Endodermal cell (in vitro differentiated cells): ENCODE measurements around the gene E2F2. TPM values are rescaled to one million over a fixed set of nuclear protein-coding genes. Genes with fewer than 3 reads are reported as not detected.

Experiments used
- DNase-seq: peaks from one replicate; pipeline ENCODE4 v3.0.0-alpha.2; 2017
- H3K27ac ChIP-seq: 2 replicates; pipeline ENCODE4 v1.5.1; 2013; ENCODE audit warnings: mild to moderate bottlenecking, low read depth, low read length, moderate library complexity
- H3K27me3 ChIP-seq: 2 replicates; pipeline ENCODE4 v1.6.1; 2013; ENCODE audit warnings: mild to moderate bottlenecking, low read length, moderate library complexity; ENCODE audit not compliant: insufficient read depth, control insufficient read depth, poor library complexity, severe bottlenecking
- H3K36me3 ChIP-seq: 2 replicates; pipeline ENCODE4 v1.7.0; 2013; ENCODE audit warnings: mild to moderate bottlenecking, low read length, moderate library complexity; ENCODE audit not compliant: control insufficient read depth, insufficient read depth
- H3K4me1 ChIP-seq: one replicate; pipeline ENCODE4 v1.7.0; 2013; ENCODE audit warnings: low read length; ENCODE audit not compliant: control insufficient read depth, insufficient read depth
- H3K4me3 ChIP-seq: 2 replicates; pipeline ENCODE4 v1.5.1; 2013; ENCODE audit warnings: mild to moderate bottlenecking, low read length, moderate library complexity
- H3K9ac ChIP-seq: 2 replicates; pipeline ENCODE4 v1.6.1; 2013; ENCODE audit warnings: mild to moderate bottlenecking, low read length, moderate library complexity; ENCODE audit not compliant: poor library complexity, severe bottlenecking; ENCODE audit errors: extremely low read depth
- H3K9me3 ChIP-seq: 2 replicates; pipeline ENCODE4 v1.6.1; 2013; ENCODE audit warnings: mild to moderate bottlenecking, low read length, moderate library complexity; ENCODE audit not compliant: control insufficient read depth
- H3K27ac Mint-ChIP-seq: 2 replicates; pipeline ENCODE4 v1.8.0; 2020; ENCODE audit warnings: mixed read lengths
- H3K27me3 Mint-ChIP-seq: 2 replicates; pipeline ENCODE4 v1.8.0; 2021; ENCODE audit warnings: mild to moderate bottlenecking, mixed read lengths; ENCODE audit not compliant: insufficient read depth
- H3K36me3 Mint-ChIP-seq: 2 replicates; pipeline ENCODE4 v1.8.0; 2020; ENCODE audit warnings: low read depth, mixed read lengths
- H3K4me1 Mint-ChIP-seq: 2 replicates; pipeline ENCODE4 v1.8.0; 2020; ENCODE audit warnings: mixed read lengths
- H3K4me3 Mint-ChIP-seq: 2 replicates; pipeline ENCODE4 v1.8.0; 2020; ENCODE audit warnings: mild to moderate bottlenecking, moderate library complexity, mixed read lengths
- H3K9me3 Mint-ChIP-seq: 2 replicates; pipeline ENCODE4 v1.8.0; 2020; ENCODE audit warnings: mild to moderate bottlenecking, mixed read lengths
- WGBS, 2 experiments: methylation state at CpG; one replicate each; pipeline versions ENCODE4 v1.1.5 to v1.1.7; 2013; ENCODE audit warnings: missing lambda C conversion rate in 2 of 2, mixed read lengths in 1 of 2; ENCODE audit not compliant: insufficient coverage in 1 of 2, insufficient read length in 1 of 2; 5-methylcytosine and 5-hydroxymethylcytosine counted together
- total RNA-seq, 2 donors: library from RNA; stranded (reverse); fragmentation: NEBNext Ultra II Directional in 1 of 2; extraction: Animal tissue kit (Norgen Biotek cat#: 25700) in 1 of 2; gene quantifications; 2 replicates in 1 of 2; 3 replicates in 1 of 2; pipeline ENCODE4 v1.2.1, GENCODE V29; 2021
- TF ChIP-seq, protein P1 (sequence below): fragments of 200-600 bp; sonication (generic); conservative IDR thresholded peaks from 2 replicates; pipeline ENCODE4 v1.5.0; 2021; ENCODE audit warnings: antibody characterized with exemption, mild to moderate bottlenecking

E2F2 gene
- total RNA-seq, 2 donors from 2014 or later: 7.3 to 9.8 TPM

DNA sequence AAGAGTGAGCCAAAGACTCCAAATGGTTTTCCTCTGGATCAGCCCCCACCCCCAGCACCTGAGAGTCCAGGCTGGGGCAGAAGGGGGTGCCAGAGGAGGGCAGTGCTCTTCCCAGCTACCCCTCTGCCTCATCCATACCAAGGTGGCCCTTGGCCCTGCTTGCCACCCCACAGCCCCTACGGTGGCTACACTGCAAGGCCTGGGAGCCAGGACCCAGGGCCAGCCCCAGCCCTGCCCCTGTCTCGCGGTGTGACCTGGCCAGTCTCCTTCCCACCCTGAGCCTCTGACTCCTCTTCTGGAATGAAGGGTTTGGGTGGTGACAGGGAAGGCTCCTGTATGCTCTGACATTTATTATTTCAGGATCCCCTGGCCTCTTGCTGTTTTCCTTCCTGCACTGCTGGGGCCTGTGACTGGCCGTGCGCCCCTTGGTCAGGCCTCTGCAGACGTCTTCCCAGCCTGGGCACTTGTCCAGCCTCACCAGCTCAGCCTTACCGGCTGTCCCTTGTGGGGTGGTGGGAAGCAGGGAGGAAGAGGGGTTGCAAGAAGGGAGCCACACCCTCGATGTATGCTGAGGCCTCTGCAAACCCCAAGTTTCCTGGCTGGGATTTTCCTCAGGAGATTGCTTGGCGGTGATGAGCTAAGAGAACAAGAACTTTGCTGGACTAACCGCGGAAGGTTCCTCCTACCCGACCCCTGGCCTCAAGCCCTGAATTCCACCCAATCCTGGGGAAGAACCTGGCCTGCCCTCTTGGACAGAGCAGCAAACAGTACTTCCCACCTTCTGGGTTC, 60.6 kb downstream of the E2F2 start:
- DNase-seq: no peak
- H3K27ac Mint-ChIP-seq: no peak overlapping the region
- Histone ChIP-seq H3K9ac (no peak overlapping the region), H3K4me1 (no peaks in the 10 kb centered on the region), H3K27me3 (no peaks in the 10 kb centered on the region), H3K4me3 (no peak overlapping the region), H3K27ac (no peak overlapping the region), H3K36me3 (no peaks in the 10 kb centered on the region), H3K9me3 (no peaks in the 10 kb centered on the region)
- TF ChIP-seq, protein P1, sequence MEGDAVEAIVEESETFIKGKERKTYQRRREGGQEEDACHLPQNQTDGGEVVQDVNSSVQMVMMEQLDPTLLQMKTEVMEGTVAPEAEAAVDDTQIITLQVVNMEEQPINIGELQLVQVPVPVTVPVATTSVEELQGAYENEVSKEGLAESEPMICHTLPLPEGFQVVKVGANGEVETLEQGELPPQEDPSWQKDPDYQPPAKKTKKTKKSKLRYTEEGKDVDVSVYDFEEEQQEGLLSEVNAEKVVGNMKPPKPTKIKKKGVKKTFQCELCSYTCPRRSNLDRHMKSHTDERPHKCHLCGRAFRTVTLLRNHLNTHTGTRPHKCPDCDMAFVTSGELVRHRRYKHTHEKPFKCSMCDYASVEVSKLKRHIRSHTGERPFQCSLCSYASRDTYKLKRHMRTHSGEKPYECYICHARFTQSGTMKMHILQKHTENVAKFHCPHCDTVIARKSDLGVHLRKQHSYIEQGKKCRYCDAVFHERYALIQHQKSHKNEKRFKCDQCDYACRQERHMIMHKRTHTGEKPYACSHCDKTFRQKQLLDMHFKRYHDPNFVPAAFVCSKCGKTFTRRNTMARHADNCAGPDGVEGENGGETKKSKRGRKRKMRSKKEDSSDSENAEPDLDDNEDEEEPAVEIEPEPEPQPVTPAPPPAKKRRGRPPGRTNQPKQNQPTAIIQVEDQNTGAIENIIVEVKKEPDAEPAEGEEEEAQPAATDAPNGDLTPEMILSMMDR: no peak
- peaks cover 3% of the 10 kb centered on the region for H3K36me3 Mint-ChIP-seq
- H3K4me3 Mint-ChIP-seq: no peak overlapping the region
- no peaks in the 10 kb centered on the region for H3K9me3 Mint-ChIP-seq
- WGBS, 2 experiments: 93% methylated on average over 8 to 12 of the region's 12 CpGs
- peaks cover 18% of the 10 kb centered on the region for H3K4me1 Mint-ChIP-seq
- H3K27me3 Mint-ChIP-seq: no peaks in the 10 kb centered on the region

DNA sequence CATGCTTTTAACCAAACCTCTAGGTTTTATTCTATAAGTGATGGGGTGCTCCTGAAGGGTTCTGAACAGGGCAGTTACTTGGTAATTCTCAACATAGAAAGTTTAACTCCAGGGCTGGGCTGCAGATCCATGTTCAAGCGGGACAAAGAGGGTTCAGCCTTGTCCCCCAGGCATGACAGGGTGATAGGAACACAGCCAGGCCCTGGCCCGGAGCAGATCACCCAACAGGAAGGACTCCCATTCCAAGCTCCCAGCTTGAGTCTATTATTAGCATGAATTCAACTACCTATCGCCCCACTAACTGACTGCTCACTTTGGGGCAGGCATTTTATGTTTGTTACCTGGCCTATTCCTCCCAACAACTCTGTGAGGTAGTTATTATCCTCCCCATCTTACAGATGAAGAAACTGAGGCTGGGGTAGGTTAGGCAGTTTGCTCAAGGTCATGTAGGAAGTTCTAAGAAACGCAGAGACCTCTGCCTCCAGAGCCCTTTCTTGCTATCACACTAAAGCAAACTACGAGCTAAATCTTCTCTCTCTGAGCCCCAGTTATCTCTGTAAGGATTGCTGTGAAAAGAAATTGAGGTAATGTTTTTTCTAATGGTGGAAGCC, 61.6 kb downstream of the E2F2 start:
- no peaks in the 10 kb centered on the region for H3K9me3 Mint-ChIP-seq
- H3K27me3 ChIP-seq: no peaks in the 10 kb centered on the region
- no peak overlapping the region for H3K4me3 ChIP-seq
- 63 to 71% methylated on average over 4 to 5 of the region's 5 CpGs for WGBS, 2 experiments
- H3K4me1 ChIP-seq: no peaks in the 10 kb centered on the region
- H3K27me3 Mint-ChIP-seq: no peaks in the 10 kb centered on the region
- H3K36me3 ChIP-seq: peaks cover 3% of the 10 kb centered on the region
- peaks cover 6% of the 10 kb centered on the region for H3K36me3 Mint-ChIP-seq
- no peak overlapping the region for H3K9ac ChIP-seq
- H3K4me1 Mint-ChIP-seq: peaks cover 18% of the 10 kb centered on the region
- TF ChIP-seq, protein P1: no peak
- H3K27ac ChIP-seq: no peak overlapping the region
- H3K4me3 Mint-ChIP-seq: no peak overlapping the region
- no peak for DNase-seq
- H3K27ac Mint-ChIP-seq: no peak overlapping the region
- no peaks in the 10 kb centered on the region for H3K9me3 ChIP-seq

DNA sequence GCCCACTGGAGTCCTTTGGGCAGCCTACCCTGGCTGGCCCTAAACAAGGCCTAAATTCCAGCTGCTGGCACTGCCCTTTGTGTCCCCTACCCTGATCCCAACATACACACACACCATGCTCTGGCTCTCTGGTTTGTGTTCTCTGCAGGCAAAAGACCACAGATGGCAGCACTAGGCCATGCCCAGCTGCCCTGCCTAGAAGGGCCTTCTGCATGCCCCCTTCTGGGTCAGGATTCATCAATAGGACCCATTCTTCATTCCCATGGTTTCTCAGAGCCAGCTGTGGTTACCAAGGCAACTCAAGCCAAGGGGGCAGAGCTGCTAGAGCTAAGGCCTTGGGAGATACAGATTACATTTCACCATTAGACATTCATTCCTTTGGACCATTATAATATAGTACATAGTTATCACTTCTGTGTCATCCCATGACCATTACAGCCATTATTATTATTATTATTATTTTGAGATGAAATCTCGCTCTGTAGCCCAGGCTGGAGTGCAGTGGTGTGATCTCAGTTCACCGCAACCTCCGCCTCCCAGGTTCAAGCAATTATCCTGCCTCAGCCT, 64.5 kb downstream of the E2F2 start:
- no peak overlapping the region for H3K9ac ChIP-seq
- Mint-ChIP-seq H3K36me3 (peaks cover 13% of the 10 kb centered on the region), H3K27me3 (no peaks in the 10 kb centered on the region), H3K4me1 (peaks cover 6% of the 10 kb centered on the region), H3K4me3 (no peak overlapping the region), H3K27ac (no peak overlapping the region), H3K9me3 (no peaks in the 10 kb centered on the region)
- no peak for DNase-seq
- H3K4me1 ChIP-seq: no peaks in the 10 kb centered on the region
- TF ChIP-seq, protein P1: no peak
- WGBS, 2 experiments: 87 to 97% methylated on average over 2 to 3 of the region's 3 CpGs
- no peaks in the 10 kb centered on the region for H3K27me3 ChIP-seq
- H3K9me3 ChIP-seq: peaks cover 3% of the 10 kb centered on the region
- no peak overlapping the region for H3K27ac ChIP-seq
- H3K4me3 ChIP-seq: no peak overlapping the region
- peaks cover 7% of the 10 kb centered on the region for H3K36me3 ChIP-seq
